ENCODE measurements around the gene EMID1.

EMID1 gene

DNA sequence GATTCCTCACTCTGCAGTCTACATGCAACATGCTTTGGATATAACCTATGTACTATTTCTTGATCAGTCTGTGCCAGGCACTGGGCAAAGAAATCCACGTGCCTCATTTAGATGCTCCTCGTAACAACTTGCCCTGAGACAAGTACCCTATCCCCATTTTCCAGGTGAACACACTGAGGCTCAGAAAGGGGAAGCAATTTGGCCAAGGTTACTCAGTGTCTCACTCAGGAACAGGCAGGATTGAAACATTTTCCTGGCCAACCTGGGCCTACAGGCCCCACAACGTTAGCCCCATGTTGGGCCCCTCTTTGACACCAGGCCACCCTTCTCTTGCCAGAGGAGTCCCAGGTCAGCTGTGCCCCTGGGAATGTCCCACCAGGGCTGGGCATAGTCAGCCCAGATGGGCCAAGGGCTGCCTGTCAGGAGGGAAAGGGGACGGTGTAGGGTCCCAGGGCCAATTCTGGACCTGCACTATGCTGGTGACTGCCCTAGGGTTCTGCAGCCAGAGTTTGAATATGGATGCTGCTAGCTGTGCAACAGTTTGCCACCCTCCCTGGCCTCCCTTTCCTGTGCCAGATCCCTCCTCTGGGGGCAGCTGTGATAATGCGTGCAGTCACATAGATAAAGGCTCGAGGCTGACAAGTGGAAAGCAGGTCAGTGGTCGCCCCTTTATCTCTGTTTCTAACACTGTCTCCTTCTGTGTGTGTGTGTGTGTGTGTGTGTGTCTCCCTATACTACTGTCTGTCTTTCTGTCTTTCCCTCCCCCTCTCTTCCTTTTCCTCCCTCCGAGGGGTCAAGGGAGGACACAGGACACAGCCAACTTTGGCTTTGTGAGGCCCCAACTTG lies 10.4 kb upstream of the EMID1 start:
- DNase-seq, result no peak

- no peak for DNase-seq
These were observed 9.6 kb upstream of the EMID1 start for GRCh38 chr22:29195964-29196666.

- DNase-seq, result no peak
These were observed 8.6 kb upstream of the EMID1 start for GRCh38 chr22:29197096-29197495.

GRCh38 chr22:29198240-29198639 lies 7.5 kb upstream of the EMID1 start:
- DNase-seq, result no peak

DNA sequence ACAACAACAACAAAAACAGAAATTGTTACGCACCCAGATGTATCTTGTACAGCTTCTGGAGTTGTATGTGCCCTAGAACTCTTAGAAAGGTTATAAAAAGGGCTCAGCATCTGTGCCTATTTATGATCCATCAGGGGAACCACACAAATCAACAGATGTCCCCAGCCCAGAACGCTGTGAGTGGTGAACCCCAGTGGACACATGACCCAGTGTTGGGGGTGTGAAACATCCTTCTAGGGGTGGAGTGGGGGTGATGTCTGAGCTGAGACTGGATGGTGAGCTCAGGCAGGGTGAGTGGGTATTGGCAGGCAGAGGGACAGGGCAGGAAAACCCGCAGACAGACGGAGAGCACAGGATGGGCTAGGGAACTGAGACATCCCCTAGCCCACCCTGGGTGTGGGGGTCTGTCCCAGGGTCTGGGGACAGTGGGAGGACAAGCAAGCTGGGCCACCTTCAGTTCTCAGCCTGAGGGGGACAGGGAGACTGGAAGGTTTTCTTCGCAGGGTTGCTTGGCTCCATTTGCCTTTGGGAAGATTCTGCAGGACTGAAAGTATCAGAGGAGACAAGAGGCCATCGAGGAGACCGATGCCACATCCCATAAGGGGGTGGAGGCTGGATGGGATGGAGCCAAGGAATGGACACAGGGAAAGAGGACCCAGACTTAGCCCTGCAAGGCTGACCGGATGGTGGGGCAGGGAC lies 5.8 kb upstream of the EMID1 start:
- no peak for DNase-seq

GRCh38 chr22:29200901-29201300 lies 4.8 kb upstream of the EMID1 start:
- no peak for DNase-seq

GRCh38 chr22:29201782-29202181 lies 3.9 kb upstream of the EMID1 start:
- DNase-seq, result peak; percentile 16

DNA sequence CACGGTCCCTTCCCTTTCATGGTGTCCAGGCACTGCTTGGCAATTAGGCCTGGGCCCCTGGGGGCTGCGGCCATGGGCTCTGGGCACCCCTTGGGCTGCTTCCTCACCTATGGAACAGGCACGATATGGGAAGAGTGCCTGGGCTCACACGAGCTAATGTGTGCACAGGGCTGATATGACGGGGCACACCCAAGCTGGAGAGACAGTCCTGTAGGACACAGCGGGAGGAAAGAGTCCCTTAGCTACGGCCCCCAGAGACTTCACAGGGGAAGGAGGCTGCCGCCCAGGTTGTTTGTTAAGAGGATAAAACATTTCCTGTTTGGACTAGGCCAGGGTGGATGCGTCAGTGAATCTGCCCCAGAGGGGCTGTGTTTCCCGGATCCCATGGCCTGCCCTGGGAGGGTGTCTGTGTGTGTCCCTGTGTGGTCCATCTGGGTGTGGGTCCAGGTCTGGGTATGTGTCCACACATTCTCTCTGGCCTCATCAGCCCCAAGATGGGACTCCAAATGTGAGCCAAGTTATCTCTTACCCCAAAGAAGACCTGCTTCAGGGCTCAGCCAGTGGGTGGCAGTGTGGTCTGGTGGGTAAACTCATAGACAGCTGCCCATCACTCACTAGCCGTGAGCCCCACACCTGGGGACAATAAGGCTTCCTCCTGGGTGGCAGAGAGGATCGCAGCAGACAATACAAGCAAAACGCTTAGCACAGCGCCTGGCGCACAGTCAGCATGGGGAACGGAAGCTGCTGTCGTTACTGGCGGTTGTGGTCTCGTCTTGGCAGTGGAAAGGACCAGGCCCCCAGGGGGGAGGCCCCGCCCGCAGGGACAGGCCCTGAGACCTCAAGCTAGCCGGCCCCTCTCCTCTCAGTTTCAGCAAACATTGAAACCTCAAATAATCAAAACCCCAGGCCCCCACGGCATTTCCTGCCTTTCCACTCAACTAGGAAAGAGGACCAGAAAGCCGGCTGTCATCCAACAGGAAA lies 3.2 kb upstream of the EMID1 start:
- peak; percentile 81 for DNase-seq

- DNase-seq, result no peak
These were observed 1.9 kb upstream of the EMID1 start for GRCh38 chr22:29203488-29204454.

- no peak for DNase-seq
These were observed 1.1 kb upstream of the EMID1 start for GRCh38 chr22:29204455-29205183.

DNA sequence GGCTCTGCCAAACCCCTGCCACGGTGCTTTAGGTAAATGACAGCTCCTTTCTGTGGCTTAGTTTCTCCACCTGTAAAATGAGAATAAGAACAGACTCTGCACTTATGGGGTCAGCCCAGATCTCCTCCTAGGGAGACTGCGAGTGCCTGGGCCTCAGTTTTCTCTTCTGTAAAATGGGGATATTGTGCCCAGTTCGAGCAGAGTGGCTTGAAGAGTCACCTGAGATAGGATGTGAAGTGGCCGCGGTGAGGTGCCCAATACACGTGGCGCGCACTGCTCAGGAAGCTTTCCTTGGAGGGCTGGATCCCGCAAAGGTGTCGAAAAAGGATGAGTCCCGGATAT lies 473 bp upstream of the EMID1 start:
- DNase-seq, result no peak

- DNase-seq, result no peak
These were observed 911 bp downstream of the EMID1 start for GRCh38 chr22:29206372-29207242.

GRCh38 chr22:29207243-29207550 lies 1.5 kb downstream of the EMID1 start:
- no peak for DNase-seq

- no peak for DNase-seq
These were observed 2.1 kb downstream of the EMID1 start for GRCh38 chr22:29207562-29208501.

- DNase-seq, result no peak
These were observed 2.8 kb downstream of the EMID1 start for GRCh38 chr22:29208502-29208862.

GRCh38 chr22:29208879-29209623 lies 3.4 kb downstream of the EMID1 start:
- DNase-seq, result no peak

DNA sequence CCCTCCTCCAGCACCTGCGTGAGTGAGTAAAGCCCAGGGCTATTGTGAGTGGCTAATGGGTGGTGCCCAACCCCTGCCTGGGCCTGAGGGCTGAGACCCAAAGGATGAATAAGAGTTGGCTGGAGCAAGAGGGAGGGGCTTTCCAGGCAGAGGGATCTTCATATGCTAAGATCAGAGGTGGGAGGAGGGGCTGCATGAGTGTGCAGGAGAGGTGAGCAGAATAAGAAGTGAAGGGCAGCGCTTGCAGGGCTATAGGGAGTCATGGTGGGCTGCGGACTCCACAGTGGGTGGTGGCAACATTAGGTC lies 3.9 kb downstream of the EMID1 start:
- DNase-seq, result no peak

- no peak for DNase-seq
These were observed 5.4 kb downstream of the EMID1 start for GRCh38 chr22:29211066-29211465.
